CD4-positive, alpha-beta memory T cell (primary cell): ENCODE measurements around the gene PPP4R3A. TPM values are rescaled to one million over a fixed set of nuclear protein-coding genes. Genes with fewer than 3 reads are reported as not detected.
A peak's percentile ranks its signal among the peaks of the same experiment; 100 is the strongest.

ENCODE experiments used
- CTCF ChIA-PET: fragments of 350-600 bp; sonication (Branson Sonifier 250); formaldehyde crosslinking; loops from one replicate; lab custom pipeline; 2021; ENCODE audit warnings: inconsistent platforms; ENCODE audit not compliant: partially characterized antibody; lab: Charles Lee
- POLR2A ChIA-PET: fragments of 350-600 bp; sonication (Branson Sonifier 250); formaldehyde crosslinking; loops from one replicate; lab custom pipeline; 2021; ENCODE audit not compliant: partially characterized antibody; lab: Charles Lee
- DNase-seq, 5 donors: peaks; one replicate each; pipeline versions ENCODE4 v3.0.0 to v3.0.0-alpha.2; 2020 to 2022; ENCODE audit warnings: mixed read lengths in 1 of 5
- H3K27ac ChIP-seq: one replicate; pipeline ENCODE4 v1.7.0; 2013; ENCODE audit warnings: low read depth, low read length
- H3K27me3 ChIP-seq: 2 replicates; pipeline ENCODE4 v1.7.0; 2013; ENCODE audit warnings: mild to moderate bottlenecking, low read length, moderate library complexity; ENCODE audit not compliant: insufficient read depth
- H3K36me3 ChIP-seq: 2 replicates; pipeline ENCODE4 v1.7.0; 2013; ENCODE audit warnings: mild to moderate bottlenecking, low read length, moderate library complexity; ENCODE audit not compliant: insufficient read depth
- H3K4me1 ChIP-seq: 2 replicates; pipeline ENCODE4 v1.7.0; 2013; ENCODE audit warnings: mild to moderate bottlenecking, low read length, moderate library complexity; ENCODE audit not compliant: insufficient read depth
- H3K4me3 ChIP-seq, 2 donors: one replicate each; pipeline ENCODE4 v1.7.0; 2013; ENCODE audit warnings: low read length in 2 of 2, mild to moderate bottlenecking in 1 of 2
- H3K9me3 ChIP-seq, 2 donors: one replicate each; pipeline ENCODE4 v1.7.0; 2013; ENCODE audit warnings: low read length in 2 of 2, control low read depth in 1 of 2; ENCODE audit not compliant: control insufficient read depth in 1 of 2
- H3K27ac Mint-ChIP-seq, 7 donors: one replicate each; pipeline ENCODE4 v1.8.0; 2020 to 2021; ENCODE audit warnings: mixed read lengths in 7 of 7, mild to moderate bottlenecking in 6 of 7, inconsistent platforms in 3 of 7, moderate library complexity in 3 of 7
- H3K27me3 Mint-ChIP-seq, 2 donors: one replicate each; pipeline ENCODE4 v1.8.0; 2020 to 2021; ENCODE audit warnings: mixed read lengths in 2 of 2
- H3K36me3 Mint-ChIP-seq, 2 donors: one replicate each; pipeline ENCODE4 v1.8.0; 2020 to 2021; ENCODE audit warnings: mixed read lengths in 2 of 2, inconsistent platforms in 1 of 2, mild to moderate bottlenecking in 1 of 2
- H3K4me1 Mint-ChIP-seq, 4 donors: one replicate each; pipeline ENCODE4 v1.8.0; 2020 to 2021; ENCODE audit warnings: mixed read lengths in 4 of 4, mild to moderate bottlenecking in 1 of 4
- H3K4me3 Mint-ChIP-seq, 8 donors: one replicate each; pipeline ENCODE4 v1.8.0; 2020 to 2021; ENCODE audit warnings: mixed read lengths in 8 of 8, mild to moderate bottlenecking in 7 of 8, moderate library complexity in 6 of 8, inconsistent platforms in 3 of 8
- H3K9me3 Mint-ChIP-seq, 8 donors: one replicate each; pipeline ENCODE4 v1.8.0; 2020 to 2021; ENCODE audit warnings: mixed read lengths in 8 of 8, mild to moderate bottlenecking in 5 of 8, inconsistent platforms in 3 of 8, moderate library complexity in 1 of 8
- intact Hi-C: fragments of 100-400 bp; cut with micrococcal nuclease; formaldehyde crosslinking; loops from one replicate; pipeline ENCODE4 v1.15.1; 2023
- polyA plus RNA-seq, 2 donors: library from polyadenylated mRNA; unstranded; fragments of 300-500 nt; fragmentation: Illumina TruSeq; gene quantifications; one replicate each; pipeline ENCODE4 v1.2.3, GENCODE V29; 2021
- total RNA-seq, 2 experiments: library from RNA; stranded (reverse); gene quantifications; one replicate each; pipeline ENCODE4 v1.2.3, GENCODE V29; 2021

The PPP4R3A gene
- 100 to 1,000 TPM; 162 to 169 TPM for total RNA-seq
- 100 to 1,000 TPM in 1 of 2 donors, 10 to 100 TPM in 1; 58.7 to 131 TPM for polyA plus RNA-seq

- Histone ChIP-seq H3K4me3 (peak within 1 kb of the TSS; percentile 59 to 88), H3K4me1 (peaks cover 37% of the 10 kb centered on the region), H3K36me3 (no peaks in the 10 kb centered on the region), H3K27me3 (no peaks in the 10 kb centered on the region), H3K9me3 (no peaks in the 10 kb centered on the region), H3K27ac (peak within 1 kb of the TSS; percentile 99)
- ChIA-PET CTCF (no interaction called here), POLR2A (interaction anchor here (0.7 to 3.5 kb wide), 27 partner anchors 9 to 1128 kb away, joined by 3 to 24 read pairs (median 4); partner anchors contain the start of genes ATXN3, CPSF2, DGLUCY and NDUFB1)
- H3K27me3 Mint-ChIP-seq, result no peaks in the 10 kb centered on the region
- H3K27ac Mint-ChIP-seq, result peak within 1 kb of the TSS; percentile 99 to 100 (median 100)
- peaks cover 21 to 44% (median 29%) of the 10 kb centered on the region in 4 donors for H3K4me1 Mint-ChIP-seq
- peaks cover 18 to 35% of the 10 kb centered on the region in 2 donors for H3K36me3 Mint-ChIP-seq
- no peaks in the 10 kb centered on the region for H3K9me3 Mint-ChIP-seq
- intact Hi-C loops, result loop anchor here (1.0 to 5.0 kb wide), 6 partner anchors 186 to 1128 kb away; partner anchors contain the start of genes ATXN3, CPSF2, NDUFB1 and TRIP11
- H3K4me3 Mint-ChIP-seq, result peak within 1 kb of the TSS; percentile 97 to 100 (median 100)
- DNase-seq, result peak; percentile 93 to 95 (median 95)
These were observed at the start of gene PPP4R3A for GRCh38 chr14:91510171-91511042. Gene PPP4R3A (minus strand): TSS chr14:91510310. CDS start chr14:91509647, 663 bp downstream.

DNA sequence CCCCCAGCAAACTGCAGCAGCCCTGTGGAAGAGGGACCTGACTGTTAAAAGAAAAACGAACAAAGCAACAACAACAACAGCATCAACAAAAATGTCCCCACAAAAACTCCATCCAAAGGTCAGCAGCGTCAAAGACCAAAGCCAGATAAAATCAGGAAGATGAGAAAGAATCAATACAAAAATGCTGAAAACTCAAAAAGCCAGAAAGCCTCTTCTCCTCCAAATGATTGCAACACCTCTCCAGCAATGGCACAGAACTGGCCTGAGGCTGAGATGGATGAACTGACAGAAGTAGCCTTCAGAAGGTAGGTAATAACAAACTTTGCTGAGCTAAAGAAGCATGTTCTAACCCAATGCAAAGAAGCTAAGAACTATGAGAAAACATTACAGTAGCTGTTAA lies 45.4 kb upstream of the PPP4R3A start:
- no peak overlapping the region for H3K27ac Mint-ChIP-seq
- Histone ChIP-seq H3K4me1 (no peaks in the 10 kb centered on the region), H3K27ac (no peak overlapping the region), H3K9me3 (no peaks in the 10 kb centered on the region), H3K27me3 (no peaks in the 10 kb centered on the region), H3K4me3 (no peak overlapping the region), H3K36me3 (no peaks in the 10 kb centered on the region)
- no peaks in the 10 kb centered on the region for H3K4me1 Mint-ChIP-seq
- ChIA-PET CTCF (no interaction called here), POLR2A (no interaction called here)
- H3K36me3 Mint-ChIP-seq, result peaks cover 0 to 17% of the 10 kb centered on the region in 2 donors
- no peak for DNase-seq
- peaks cover 0 to 13% (median 5%) of the 10 kb centered on the region in 8 donors for H3K9me3 Mint-ChIP-seq
- H3K4me3 Mint-ChIP-seq, result no peak overlapping the region
- intact Hi-C loops, result no loop called here
- no peaks in the 10 kb centered on the region for H3K27me3 Mint-ChIP-seq

GRCh38 chr14:91554535-91555332 lies 44.6 kb upstream of the PPP4R3A start:
- CTCF ChIA-PET, result no interaction called here
- no peaks in the 10 kb centered on the region for H3K27me3 Mint-ChIP-seq
- no peaks in the 10 kb centered on the region for H3K4me1 Mint-ChIP-seq
- no peak overlapping the region for H3K4me3 ChIP-seq
- no peaks in the 10 kb centered on the region for H3K27me3 ChIP-seq
- POLR2A ChIA-PET, result no interaction called here
- no peak overlapping the region for H3K27ac ChIP-seq
- peaks cover 0 to 13% (median 5%) of the 10 kb centered on the region in 8 donors for H3K9me3 Mint-ChIP-seq
- peaks cover 0 to 17% of the 10 kb centered on the region in 2 donors for H3K36me3 Mint-ChIP-seq
- no peak for DNase-seq
- intact Hi-C loops, result no loop called here
- H3K9me3 ChIP-seq, result no peaks in the 10 kb centered on the region
- no peaks in the 10 kb centered on the region for H3K36me3 ChIP-seq
- H3K27ac Mint-ChIP-seq, result no peak overlapping the region
- no peak overlapping the region for H3K4me3 Mint-ChIP-seq
- no peaks in the 10 kb centered on the region for H3K4me1 ChIP-seq

GRCh38 chr14:91548108-91548507 lies 38.0 kb upstream of the PPP4R3A start:
- no peaks in the 10 kb centered on the region for H3K9me3 ChIP-seq

DNA sequence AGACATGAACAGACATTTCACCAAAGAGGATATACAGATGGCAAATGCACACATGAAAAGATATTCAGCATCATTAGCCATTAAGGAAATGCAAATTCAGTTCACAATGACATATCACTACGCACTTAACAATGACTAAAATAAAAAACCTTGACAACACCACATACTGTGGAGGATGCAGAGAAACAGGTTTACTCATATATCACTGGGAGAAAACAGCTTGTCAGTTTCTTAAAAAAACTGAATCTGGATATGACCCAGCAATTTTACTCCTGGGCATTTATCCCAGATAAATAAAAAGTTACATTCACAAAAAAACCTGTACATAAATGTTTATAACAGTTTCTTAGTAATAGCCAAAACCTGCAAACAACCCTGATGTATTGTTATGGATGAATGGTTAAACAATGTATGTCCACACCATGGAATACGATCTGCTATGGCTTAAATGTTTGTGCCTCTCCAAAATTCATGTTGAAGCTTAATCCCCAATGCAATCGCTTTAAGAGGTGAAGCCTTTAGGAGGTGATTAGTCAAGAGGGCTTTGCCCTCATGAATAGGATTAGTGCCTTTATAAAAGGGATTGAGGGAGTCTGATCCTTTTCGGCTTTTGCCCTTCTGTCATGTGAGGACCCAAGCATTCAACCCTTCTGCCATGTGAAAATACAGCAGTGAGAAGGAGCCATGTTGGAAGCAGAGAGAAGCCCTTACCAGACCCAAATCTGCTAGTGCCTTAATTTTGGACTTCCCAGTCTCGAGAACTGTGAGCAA lies 36.0 kb upstream of the PPP4R3A start:
- Mint-ChIP-seq H3K4me3 (no peak overlapping the region), H3K4me1 (no peaks in the 10 kb centered on the region), H3K27ac (no peak overlapping the region), H3K9me3 (peaks cover 0 to 20% (median 16%) of the 10 kb centered on the region in 8 donors), H3K36me3 (peaks cover 3 to 10% of the 10 kb centered on the region in 2 donors), H3K27me3 (no peaks in the 10 kb centered on the region)
- H3K36me3 ChIP-seq, result no peaks in the 10 kb centered on the region
- ChIA-PET POLR2A (no interaction called here), CTCF (no interaction called here)
- no peaks in the 10 kb centered on the region for H3K4me1 ChIP-seq
- H3K4me3 ChIP-seq, result no peak overlapping the region
- no peaks in the 10 kb centered on the region for H3K27me3 ChIP-seq
- H3K27ac ChIP-seq, result no peak overlapping the region
- intact Hi-C loops, result no loop called here
- H3K9me3 ChIP-seq, result peaks cover 0 to 2% of the 10 kb centered on the region in 2 donors
- DNase-seq, result no peak

More at GRCh38 chr14:91548108-91548507, 38.0 kb upstream of the PPP4R3A start:
- DNase-seq, result no peak
- Mint-ChIP-seq H3K27me3 (no peaks in the 10 kb centered on the region), H3K4me3 (no peak overlapping the region), H3K4me1 (no peaks in the 10 kb centered on the region), H3K36me3 (no peaks in the 10 kb centered on the region), H3K9me3 (peaks cover 0 to 5% (median 2%) of the 10 kb centered on the region in 8 donors), H3K27ac (no peak overlapping the region)
- Histone ChIP-seq H3K27me3 (no peaks in the 10 kb centered on the region), H3K27ac (no peak overlapping the region), H3K36me3 (no peaks in the 10 kb centered on the region), H3K4me3 (no peak overlapping the region), H3K4me1 (no peaks in the 10 kb centered on the region)
- POLR2A ChIA-PET, result no interaction called here
- CTCF ChIA-PET, result no interaction called here
- intact Hi-C loops, result no loop called here

DNA sequence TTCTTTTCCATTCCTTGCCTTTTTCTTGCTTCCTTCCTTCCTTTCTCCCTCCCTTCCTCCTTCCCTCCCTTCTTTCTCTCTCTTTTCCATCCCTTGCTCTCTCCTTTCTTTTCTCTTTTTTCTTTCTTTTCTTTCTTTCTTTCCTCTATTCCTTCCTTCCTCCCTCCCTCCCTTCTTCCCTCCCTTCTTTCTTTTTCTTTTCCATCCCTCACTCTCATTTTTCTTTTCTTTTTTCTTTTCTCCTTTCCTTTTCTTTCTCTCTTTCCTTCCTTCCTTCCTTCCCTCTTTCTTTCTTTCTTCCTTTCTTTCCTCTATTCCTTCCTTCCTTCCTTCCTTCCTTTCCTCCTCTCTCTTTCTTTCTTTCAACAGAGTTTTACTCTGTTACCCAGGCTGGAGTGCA lies 35.1 kb upstream of the PPP4R3A start:
- H3K9me3 ChIP-seq, result peaks cover 0 to 6% of the 10 kb centered on the region in 2 donors
- Mint-ChIP-seq H3K4me3 (no peak overlapping the region), H3K27me3 (peaks cover 2% of the 10 kb centered on the region in 2 donors), H3K9me3 (peaks cover 0 to 27% (median 23%) of the 10 kb centered on the region in 8 donors), H3K27ac (no peak overlapping the region), H3K4me1 (no peaks in the 10 kb centered on the region), H3K36me3 (peaks cover 3 to 18% of the 10 kb centered on the region in 2 donors)
- no peaks in the 10 kb centered on the region for H3K36me3 ChIP-seq
- H3K4me3 ChIP-seq, result no peak overlapping the region
- intact Hi-C loops, result no loop called here
- H3K27ac ChIP-seq, result no peak overlapping the region
- H3K4me1 ChIP-seq, result no peaks in the 10 kb centered on the region
- no peak for DNase-seq
- ChIA-PET POLR2A (interaction anchor here (0.7 kb wide), 1 partner anchor 34 kb away, joined by 3 read pairs; no protein-coding TSS in a partner anchor), CTCF (no interaction called here)
- no peaks in the 10 kb centered on the region for H3K27me3 ChIP-seq
